SK-N-MC (cell line): ENCODE measurements around the gene FARS2.

Experiments
- EZH2 ChIP-seq: fragments of 200-600 bp; sonication (generic); IDR thresholded peaks from one replicate; pipeline ENCODE4 v1.6.1; 2017; ENCODE audit warnings: antibody characterized with exemption
- FOXP2 ChIP-seq: optimal IDR thresholded peaks from 2 replicates; pipeline ENCODE3; 2011; ENCODE audit warnings: mild to moderate bottlenecking, moderate library complexity; ENCODE audit not compliant: insufficient read depth; ENCODE audit errors: extremely low read length, control extremely low read depth
- POLR2AphosphoS5 ChIP-seq: IDR thresholded peaks from 2 replicates; pipeline ENCODE4 v1.6.1; 2012; ENCODE audit warnings: mild to moderate bottlenecking, low read depth, low read length, borderline replicate concordance

GRCh38 chr6:5531853-5532375 is 270.6 kb downstream of the FARS2 start:
- TF ChIP-seq POLR2AphosphoS5 (no peak), FOXP2 (no peak), EZH2 (no peak)
